Right atrium auricular region (tissue), 2 donors: ENCODE measurements around the gene DNAJC5. TPM values are rescaled to one million over a fixed set of nuclear protein-coding genes. Genes with fewer than 3 reads are reported as not detected.

ENCODE experiments used
- DNase-seq: peaks from one replicate; pipeline ENCODE4 v3.0.0-alpha.2; 2019; ENCODE audit warnings: low spot score
- H3K27ac ChIP-seq, 2 donors: fragments of 200-600 bp; sonication (generic); 1 replicate in 1 of 2; 2 replicates in 1 of 2; pipeline ENCODE4 v1.5.1; 2016 to 2019
- H3K27me3 ChIP-seq, 2 donors: fragments of 200-600 bp; sonication (generic); one replicate each; pipeline versions ENCODE4 v1.5.1 to v1.6.0; 2017 to 2019
- H3K36me3 ChIP-seq: fragments of 200-600 bp; sonication (generic); one replicate; pipeline ENCODE4 v1.5.1; 2016
- H3K4me1 ChIP-seq, 2 donors: fragments of 200-600 bp; sonication (generic); one replicate each; pipeline versions ENCODE4 v1.5.1 to v1.6.0; 2017 to 2019
- H3K4me3 ChIP-seq, 2 donors: fragments of 200-600 bp; sonication (generic); 1 replicate in 1 of 2; 2 replicates in 1 of 2; pipeline ENCODE4 v1.5.1; 2017 to 2019; ENCODE audit warnings: mild to moderate bottlenecking in 1 of 2, moderate library complexity in 1 of 2
- H3K9me3 ChIP-seq, 2 donors: fragments of 200-600 bp; sonication (generic); one replicate each; pipeline ENCODE4 v1.5.1; 2019
- total RNA-seq, 2 donors: library from RNA; depleted of rRNA; stranded (reverse); fragments of >200 nt; gene quantifications; one replicate each; pipeline ENCODE4 v1.1.0, GENCODE V29; 2016
- TF ChIP-seq, protein P1 (sequence below), 2 donors: fragments of 200-600 bp; sonication (generic); IDR thresholded peaks; one replicate each; pipeline ENCODE4 v1.5.1; 2019; ENCODE audit warnings: antibody characterized with exemption in 2 of 2

DNAJC5 gene
- total RNA-seq, 2 donors from 2014 or later = 41.2 to 43.8 TPM

DNA sequence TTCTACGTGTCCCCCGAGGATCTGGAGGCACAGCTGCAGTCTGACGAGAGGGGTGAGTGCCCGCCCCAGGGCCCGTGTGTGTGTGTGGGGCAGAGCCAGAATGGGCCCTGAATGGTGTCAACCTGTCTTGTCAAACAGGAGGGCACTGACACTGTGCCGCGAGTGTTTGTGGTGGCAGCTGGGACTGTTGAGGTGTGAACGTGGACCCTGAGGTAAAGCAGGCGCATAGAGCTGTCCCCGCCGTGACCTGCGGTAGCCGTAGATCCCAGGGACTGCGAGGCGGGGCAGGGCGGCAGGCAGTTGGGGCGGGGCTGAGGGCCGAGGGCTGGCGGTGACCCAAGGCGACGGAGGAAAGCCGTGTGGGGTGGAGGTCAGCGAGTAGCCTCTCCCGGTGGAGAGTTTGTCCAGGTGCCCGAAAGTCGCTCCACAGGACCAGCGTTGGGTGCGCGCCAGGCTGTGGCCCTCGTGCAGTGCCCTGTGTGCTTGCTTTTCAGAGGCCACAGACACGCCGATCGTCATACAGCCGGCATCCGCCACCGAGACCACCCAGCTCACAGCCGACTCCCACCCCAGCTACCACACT, 36.1 kb downstream of the DNAJC5 start:
- Histone ChIP-seq H3K27me3 (no peaks in the 10 kb centered on the region), H3K27ac (peak overlapping the region; percentile 18 to 65), H3K36me3 (peaks cover 63% of the 10 kb centered on the region), H3K4me1 (peaks cover 0 to 16% of the 10 kb centered on the region in 2 donors), H3K4me3 (no peak overlapping the region), H3K9me3 (no peaks in the 10 kb centered on the region)
- no peak for DNase-seq
- TF ChIP-seq, protein P1, sequence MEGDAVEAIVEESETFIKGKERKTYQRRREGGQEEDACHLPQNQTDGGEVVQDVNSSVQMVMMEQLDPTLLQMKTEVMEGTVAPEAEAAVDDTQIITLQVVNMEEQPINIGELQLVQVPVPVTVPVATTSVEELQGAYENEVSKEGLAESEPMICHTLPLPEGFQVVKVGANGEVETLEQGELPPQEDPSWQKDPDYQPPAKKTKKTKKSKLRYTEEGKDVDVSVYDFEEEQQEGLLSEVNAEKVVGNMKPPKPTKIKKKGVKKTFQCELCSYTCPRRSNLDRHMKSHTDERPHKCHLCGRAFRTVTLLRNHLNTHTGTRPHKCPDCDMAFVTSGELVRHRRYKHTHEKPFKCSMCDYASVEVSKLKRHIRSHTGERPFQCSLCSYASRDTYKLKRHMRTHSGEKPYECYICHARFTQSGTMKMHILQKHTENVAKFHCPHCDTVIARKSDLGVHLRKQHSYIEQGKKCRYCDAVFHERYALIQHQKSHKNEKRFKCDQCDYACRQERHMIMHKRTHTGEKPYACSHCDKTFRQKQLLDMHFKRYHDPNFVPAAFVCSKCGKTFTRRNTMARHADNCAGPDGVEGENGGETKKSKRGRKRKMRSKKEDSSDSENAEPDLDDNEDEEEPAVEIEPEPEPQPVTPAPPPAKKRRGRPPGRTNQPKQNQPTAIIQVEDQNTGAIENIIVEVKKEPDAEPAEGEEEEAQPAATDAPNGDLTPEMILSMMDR (IDR thresholded peaks at IDR 0.05) = no peak

DNA sequence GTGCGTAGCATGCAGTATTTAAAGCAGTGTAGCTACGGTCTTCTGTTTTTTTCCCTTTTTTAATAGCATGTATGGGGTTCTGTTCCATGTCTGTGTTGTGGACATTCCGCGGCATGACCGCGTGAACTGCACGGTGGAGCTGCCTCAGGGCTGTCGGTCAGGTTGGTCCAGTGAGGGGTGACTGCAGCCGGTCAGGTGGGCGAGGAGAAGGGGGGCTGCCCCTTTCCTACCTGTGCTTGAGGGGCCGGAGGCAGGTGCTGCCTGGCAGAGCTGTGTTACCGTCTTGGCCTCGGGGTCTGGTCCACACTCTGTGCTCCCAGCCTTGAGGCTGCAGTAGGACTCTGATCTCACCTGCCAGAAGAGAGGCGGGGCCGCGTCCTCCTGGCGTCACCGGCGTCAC, 36.8 kb downstream of the DNAJC5 start:
- no peak for DNase-seq
- H3K36me3 ChIP-seq = peaks cover 63% of the 10 kb centered on the region
- TF ChIP-seq, protein P1 (IDR thresholded peaks at IDR 0.05) = no peak

DNA sequence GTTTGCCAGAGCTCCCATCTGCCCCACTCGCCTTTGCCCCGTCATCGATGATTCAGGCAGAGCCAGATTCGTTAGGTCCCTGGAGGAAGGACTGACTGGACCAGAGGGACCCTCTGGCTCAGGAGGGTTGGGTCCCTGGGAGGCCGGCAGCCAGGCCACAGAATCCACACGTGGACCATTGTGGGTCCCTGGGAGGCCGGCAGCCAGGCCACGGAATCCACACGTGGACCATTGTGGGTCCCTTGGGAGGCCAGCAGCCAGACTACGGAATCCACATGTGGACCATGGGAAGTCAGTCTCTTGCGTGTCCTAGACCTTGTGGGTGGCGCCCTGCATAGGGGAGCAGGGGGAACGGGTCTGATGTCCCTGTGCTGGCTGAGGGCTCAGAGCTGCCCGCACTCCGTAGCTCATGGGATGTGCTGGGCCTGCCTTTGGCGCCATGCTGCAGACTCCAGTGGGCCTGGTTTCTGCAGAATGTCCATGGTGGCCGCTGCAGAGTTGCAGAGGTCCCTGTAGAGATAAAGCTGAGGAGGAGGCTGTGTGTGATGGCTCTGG, 37.8 kb downstream of the DNAJC5 start:
- no peak overlapping the region for H3K4me3 ChIP-seq
- H3K27me3 ChIP-seq = no peaks in the 10 kb centered on the region
- peaks cover 68% of the 10 kb centered on the region for H3K36me3 ChIP-seq
- TF ChIP-seq, protein P1 (IDR thresholded peaks at IDR 0.05) = no peak
- DNase-seq = no peak
- H3K4me1 ChIP-seq = peaks cover 0 to 16% of the 10 kb centered on the region in 2 donors
- H3K9me3 ChIP-seq = no peaks in the 10 kb centered on the region
- H3K27ac ChIP-seq = peak overlapping the region in 1 of 2 donors; percentile 36

More for the DNA sequence above, 36.8 kb downstream of the DNAJC5 start:
- peak overlapping the region; percentile 18 to 65 for H3K27ac ChIP-seq
- H3K27me3 ChIP-seq = no peaks in the 10 kb centered on the region
- H3K9me3 ChIP-seq = no peaks in the 10 kb centered on the region
- H3K4me1 ChIP-seq = peaks cover 0 to 16% of the 10 kb centered on the region in 2 donors
- no peak overlapping the region for H3K4me3 ChIP-seq

DNA sequence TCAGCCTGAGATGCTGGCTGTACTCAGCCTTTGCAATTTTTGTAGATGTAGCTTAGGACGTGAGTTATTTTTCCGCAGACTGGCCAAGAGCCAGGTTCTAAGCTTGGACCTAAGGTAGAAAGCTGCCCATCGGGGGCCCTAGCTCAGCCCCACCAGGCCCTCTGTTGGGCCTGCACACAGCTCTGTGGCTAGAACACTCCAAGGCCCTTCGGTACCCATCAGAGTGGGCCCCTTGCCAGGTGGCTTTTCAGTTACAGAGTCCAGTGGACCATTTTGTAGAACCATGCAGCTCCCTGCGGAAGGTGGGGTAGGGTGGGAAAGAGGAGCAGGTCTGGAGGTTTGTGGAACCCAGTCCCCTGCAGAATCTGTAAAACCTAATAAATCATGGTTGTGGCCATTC, 38.7 kb downstream of the DNAJC5 start:
- H3K4me3 ChIP-seq = no peak overlapping the region
- DNase-seq = no peak
- H3K4me1 ChIP-seq = peaks cover 0 to 16% of the 10 kb centered on the region in 2 donors
- peaks cover 69% of the 10 kb centered on the region for H3K36me3 ChIP-seq
- peak overlapping the region in 1 of 2 donors; percentile 36 for H3K27ac ChIP-seq
- H3K9me3 ChIP-seq = no peaks in the 10 kb centered on the region
- TF ChIP-seq, protein P1 (IDR thresholded peaks at IDR 0.05) = no peak
- H3K27me3 ChIP-seq = no peaks in the 10 kb centered on the region

DNA sequence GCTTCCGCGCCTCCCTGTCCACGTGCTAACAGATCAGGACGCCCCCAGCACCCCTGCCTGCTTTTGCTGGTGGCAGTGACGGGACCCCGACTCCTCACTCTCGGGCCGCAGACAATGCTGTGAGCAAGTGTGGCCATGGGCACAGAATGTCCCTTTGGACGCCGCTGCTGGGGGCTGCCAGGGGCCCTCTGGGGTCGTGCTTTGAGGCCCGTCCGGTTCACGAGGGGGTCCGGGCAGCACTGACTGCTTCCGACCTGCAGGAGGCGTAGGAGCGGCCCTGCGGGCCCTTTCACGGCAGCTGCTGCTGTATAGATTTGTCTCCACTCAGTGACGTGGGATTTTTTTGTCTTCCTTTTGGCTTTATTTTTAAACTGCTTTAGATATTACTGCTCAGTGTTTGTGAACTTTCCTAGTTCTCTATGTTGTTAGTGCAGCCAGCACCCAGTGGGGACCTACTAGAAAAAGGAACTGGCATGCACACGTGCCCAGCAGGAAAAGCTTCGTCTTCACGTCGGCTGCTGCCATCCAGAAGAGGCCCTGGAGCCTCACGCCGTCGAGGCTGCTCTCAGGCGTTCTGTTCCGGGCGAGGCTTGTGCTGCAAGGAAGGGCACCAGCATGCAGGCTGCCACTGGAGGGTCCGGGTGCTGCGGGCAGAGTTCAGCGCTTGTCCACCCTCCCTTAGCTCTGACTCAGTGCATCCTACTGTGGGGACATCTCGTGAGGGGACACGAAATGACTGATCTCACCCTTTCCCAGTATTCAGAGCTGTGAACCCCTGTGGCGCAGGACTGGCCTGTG, 39.5 kb downstream of the DNAJC5 start:
- H3K4me1 ChIP-seq = peaks cover 0 to 16% of the 10 kb centered on the region in 2 donors
- no peak overlapping the region for H3K4me3 ChIP-seq
- no peak for DNase-seq
- H3K27ac ChIP-seq = peak overlapping the region in 1 of 2 donors; percentile 36
- no peaks in the 10 kb centered on the region for H3K27me3 ChIP-seq
- no peaks in the 10 kb centered on the region for H3K9me3 ChIP-seq
- H3K36me3 ChIP-seq = peaks cover 69% of the 10 kb centered on the region
- TF ChIP-seq, protein P1 (IDR thresholded peaks at IDR 0.05) = peak in 1 of 2 donors; percentile 40
